Fibroblast of pulmonary artery (primary cell): ENCODE measurements around the gene NTSR2.
A peak's percentile ranks its signal among the peaks of the same experiment; 100 is the strongest.

Source experiments
- DNase-seq: peaks from one replicate; pipeline ENCODE4 v3.0.0-alpha.2; 2010; ENCODE audit warnings: low read depth
- H3K4me3 ChIP-seq: replicated peaks from 2 replicates; pipeline ENCODE4 v1.5.1; 2011; ENCODE audit warnings: low read depth, mild to moderate bottlenecking, control low read depth, low read length, moderate library complexity
- TF ChIP-seq, protein P1 (sequence below): IDR thresholded peaks from 2 replicates; pipeline ENCODE4 v1.5.1; 2011; ENCODE audit warnings: mild to moderate bottlenecking, control low read depth, low read length, inconsistent platforms; ENCODE audit errors: missing control alignments

The NTSR2 gene

DNA sequence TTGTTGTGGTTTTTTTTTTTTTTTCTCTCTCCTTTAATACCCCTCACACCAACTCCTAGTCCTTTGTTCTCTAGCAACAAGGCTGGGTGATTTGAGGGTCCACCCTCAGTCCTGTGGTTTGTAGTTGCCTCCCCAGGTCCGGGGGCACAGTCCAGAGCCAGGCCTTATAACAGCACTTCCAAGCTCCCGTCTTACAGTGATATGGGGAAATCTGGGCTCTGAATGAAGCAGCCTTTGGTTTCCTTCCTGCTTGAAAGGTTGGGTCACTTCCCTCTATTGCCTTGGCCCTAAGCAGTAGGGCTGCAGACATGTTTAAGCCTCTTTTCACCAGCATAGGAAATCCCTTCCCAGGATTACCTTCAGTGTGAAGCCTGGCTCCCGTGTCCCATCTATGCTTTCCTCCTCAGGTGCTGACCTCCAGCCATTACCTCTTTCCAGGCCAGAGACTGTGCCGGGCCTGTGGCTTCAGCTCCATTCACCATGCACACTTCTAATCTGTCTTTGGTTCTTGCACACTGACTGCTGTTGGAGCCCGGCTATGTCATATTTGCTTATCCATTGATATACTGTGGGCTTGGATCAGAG is 21.2 kb upstream of the NTSR2 start:
- TF ChIP-seq, protein P1, sequence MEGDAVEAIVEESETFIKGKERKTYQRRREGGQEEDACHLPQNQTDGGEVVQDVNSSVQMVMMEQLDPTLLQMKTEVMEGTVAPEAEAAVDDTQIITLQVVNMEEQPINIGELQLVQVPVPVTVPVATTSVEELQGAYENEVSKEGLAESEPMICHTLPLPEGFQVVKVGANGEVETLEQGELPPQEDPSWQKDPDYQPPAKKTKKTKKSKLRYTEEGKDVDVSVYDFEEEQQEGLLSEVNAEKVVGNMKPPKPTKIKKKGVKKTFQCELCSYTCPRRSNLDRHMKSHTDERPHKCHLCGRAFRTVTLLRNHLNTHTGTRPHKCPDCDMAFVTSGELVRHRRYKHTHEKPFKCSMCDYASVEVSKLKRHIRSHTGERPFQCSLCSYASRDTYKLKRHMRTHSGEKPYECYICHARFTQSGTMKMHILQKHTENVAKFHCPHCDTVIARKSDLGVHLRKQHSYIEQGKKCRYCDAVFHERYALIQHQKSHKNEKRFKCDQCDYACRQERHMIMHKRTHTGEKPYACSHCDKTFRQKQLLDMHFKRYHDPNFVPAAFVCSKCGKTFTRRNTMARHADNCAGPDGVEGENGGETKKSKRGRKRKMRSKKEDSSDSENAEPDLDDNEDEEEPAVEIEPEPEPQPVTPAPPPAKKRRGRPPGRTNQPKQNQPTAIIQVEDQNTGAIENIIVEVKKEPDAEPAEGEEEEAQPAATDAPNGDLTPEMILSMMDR = no peak
- no peak overlapping the region for H3K4me3 ChIP-seq
- DNase-seq = no peak

DNA sequence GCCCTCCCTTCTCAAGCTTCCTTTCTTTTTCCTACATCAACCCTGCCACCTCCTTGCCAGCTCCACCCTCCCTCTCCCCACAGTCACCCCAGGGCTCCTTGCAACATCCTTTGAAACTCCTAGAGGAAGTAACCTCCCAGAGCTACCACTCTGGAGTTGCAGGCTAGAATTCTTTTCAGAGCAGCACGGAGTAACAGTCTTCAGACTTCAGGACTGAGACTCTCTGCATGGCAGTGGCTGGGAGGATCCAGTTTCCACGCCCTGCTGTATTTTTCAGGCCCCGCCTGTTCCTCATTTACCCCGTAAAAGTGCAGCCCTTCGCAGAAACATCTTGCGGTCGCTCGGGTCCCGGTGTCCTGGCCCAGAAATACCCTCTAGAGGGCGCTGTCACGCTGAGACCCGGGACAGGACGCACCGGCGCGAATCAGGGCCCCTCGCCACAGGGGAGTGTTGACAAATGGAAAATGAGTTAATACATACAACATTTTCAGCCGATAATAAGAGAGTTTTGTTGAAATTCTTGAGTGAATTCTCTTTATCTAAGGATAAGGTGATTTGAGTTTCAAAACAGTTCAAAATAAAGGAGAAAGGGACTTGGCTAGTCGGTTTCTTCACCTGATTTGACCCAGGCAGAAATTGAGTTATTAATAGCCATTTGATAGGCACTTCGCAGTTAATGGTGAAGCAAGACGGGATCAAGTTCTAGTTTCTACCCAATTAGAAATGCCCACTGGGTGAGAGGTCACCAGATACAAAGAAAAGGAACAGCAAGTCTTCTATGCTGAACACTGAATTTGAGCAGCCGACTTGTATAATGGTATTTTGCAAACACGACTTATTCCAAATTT is 18.5 kb upstream of the NTSR2 start:
- peak overlapping the region; percentile 43 for H3K4me3 ChIP-seq
- peak; percentile 87 for DNase-seq
- TF ChIP-seq, protein P1 = peak; percentile 84

DNA sequence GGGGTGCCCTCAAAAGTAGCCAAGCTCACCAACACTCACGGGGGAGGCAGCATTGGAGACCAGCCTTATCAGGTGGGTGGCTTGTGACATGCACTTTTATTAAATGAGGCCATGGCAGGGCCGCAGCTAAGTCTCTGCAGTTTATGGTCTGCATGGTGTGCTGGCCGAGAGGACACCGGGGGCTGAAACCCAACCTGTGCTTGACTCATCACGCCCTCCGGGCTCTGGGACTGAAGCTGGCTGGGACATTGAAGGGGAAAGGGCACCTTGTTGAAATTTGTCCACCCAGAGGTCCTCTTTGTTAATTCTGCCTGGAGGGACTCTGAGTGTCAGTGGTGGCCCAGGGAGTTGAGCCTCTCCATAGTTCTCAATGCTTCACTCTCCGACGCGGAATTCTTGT is 17.7 kb upstream of the NTSR2 start:
- peak overlapping the region; percentile 43 for H3K4me3 ChIP-seq
- TF ChIP-seq, protein P1 = no peak
- no peak for DNase-seq

DNA sequence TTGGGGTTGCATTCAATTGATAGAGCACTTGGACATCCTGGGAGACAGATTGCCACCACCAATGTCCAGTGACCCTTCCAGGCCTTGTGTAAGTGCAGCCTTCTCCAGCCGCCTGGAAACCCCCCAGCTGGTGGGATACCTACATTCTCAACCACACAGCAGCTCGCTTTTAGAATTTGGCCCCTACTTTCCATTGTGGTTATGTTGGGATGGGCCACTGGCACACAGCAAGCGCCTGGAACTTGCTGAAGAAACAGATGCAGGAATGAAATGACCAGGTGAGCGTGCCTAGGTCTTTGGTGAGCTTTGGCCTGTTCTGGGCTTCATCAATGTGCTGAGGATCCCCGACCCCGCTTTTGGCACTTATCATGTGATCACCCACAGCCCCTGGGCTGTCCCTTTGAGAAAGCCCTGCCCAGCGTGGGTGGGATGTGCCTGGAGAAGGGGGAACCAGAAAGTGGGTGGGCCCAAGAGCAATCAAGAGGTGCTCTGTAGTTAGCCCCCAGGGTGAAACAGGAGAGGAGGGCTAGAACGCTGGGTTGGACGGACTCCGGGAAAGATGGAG is 16.0 kb upstream of the NTSR2 start:
- TF ChIP-seq, protein P1 = no peak
- H3K4me3 ChIP-seq = no peak overlapping the region
- no peak for DNase-seq

DNA sequence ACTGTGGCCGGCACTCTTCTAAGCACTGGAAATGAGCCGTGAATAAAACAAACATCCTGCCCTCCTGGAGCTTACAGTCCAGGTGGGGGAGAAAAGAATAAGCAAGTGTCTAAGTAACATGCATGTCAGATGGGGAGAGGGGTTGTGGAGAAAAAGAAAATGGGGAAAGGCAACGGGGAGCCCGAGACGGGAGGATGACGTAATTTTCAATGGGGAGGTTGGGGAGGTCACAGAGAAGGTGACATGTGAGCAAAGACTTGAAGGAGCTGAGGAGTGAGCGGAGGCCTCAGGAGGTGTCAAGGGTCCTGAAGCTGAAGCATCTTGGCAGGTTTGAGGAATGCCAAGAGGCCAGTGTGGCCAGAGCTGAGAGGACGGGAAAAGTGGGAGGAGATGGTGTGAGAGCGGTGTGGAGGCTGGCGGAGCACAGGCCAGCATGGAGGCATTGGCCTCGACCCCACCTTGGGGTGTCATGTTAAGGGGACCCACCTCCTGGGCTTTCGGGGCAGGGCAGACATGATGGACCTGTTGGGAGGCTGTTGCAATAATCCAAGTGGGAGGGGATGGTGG is 15.0 kb upstream of the NTSR2 start:
- TF ChIP-seq, protein P1 = no peak
- no peak overlapping the region for H3K4me3 ChIP-seq

DNA sequence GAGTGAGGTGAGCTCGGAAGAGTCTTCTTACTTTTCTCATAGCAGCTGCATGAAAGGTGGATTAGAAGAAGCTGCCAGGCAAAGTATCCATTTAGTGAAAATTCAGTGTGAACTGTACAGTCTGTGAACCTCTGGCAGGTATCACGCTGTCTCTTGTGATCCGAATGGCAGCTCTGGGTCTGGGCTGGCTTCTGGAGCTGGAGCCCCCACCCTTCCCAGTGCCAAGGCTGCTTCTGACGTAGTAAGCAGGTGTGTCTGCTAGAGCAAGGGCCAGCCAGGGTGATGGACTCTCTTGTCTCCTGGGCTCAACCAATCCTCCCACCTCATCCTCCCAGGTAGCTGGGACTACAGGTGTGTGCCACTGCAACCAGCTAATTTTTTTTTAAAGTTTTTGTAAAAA is 14.0 kb upstream of the NTSR2 start:
- TF ChIP-seq, protein P1 = no peak
- no peak for DNase-seq
- no peak overlapping the region for H3K4me3 ChIP-seq

More for the DNA sequence above, 15.0 kb upstream of the NTSR2 start:
- DNase-seq = no peak
